SKM-1 treated with dmso at 0.1 percent for 144 hours (cell line): ENCODE data around the gene KRTAP3-2.

ENCODE experiments used
- DNase-seq: peaks from one replicate; lab custom pipeline; 2025; ENCODE audit not compliant: unreplicated experiment; lab: John Stamatoyannopoulos, UW

KRTAP3-2 gene

DNA sequence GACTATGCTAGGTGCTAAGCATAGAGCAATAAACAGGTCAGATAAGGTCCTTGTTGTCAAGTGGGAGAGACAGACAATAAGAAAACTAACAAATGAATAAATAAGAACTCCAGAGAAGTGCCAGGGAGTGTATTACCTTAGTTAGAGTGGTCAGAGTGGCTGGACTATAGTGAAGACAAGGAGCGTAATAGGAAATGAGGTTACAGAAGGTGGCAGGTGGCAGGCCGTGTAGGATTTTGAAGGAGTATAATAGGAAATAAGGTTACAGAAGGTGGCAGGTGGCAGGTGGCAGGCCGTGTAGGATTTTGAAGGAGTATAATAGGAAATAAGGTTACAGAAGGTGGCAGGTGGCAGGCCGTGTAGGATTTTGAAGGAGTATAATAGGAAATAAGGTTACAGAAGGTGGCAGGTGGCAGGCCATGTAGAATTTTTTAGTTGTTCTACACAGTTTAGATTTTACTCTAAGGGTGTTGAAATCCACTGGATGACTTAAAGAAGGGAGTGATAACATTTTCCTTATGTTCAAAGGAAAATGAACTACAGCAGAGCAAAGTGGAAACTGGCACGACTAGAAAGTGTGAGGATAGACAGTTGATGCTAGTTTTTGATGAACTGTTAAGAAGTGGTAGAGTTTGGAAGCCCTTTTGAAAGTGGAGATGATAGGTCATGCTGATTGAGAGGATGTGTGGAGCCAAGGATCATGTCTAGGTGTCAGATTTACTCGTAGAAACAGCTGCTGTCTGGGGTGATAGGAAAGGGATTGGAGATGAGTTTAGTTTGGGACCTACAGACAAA, 12.8 kb upstream of the KRTAP3-2 start:
- no peak for DNase-seq

- no peak for DNase-seq
These were observed 10.7 kb upstream of the KRTAP3-2 start for GRCh38 chr17:41010441-41010840.

DNA sequence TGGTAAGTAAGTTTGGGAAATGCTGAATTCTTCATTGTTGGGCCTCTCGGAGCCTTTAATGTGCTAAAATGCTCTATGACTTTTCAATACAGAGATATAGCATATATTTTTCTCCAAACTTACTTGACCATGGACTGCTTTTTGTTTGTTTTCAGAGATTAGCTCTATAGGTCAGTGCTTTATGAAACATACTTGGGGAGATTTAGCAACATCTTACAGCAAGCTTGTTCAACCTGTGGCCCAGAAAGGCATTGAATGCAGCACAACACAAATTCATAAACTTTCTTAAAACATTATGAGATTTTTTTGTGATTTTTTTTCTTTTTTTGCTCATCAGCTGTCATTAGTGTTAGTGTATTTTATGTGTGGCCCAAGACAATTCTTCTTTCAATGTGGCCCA, 10.2 kb upstream of the KRTAP3-2 start:
- DNase-seq: no peak

GRCh38 chr17:41009301-41009760, 9.6 kb upstream of the KRTAP3-2 start:
- DNase-seq: no peak

GRCh38 chr17:41008811-41009210, 9.1 kb upstream of the KRTAP3-2 start, which contains the start of gene KRTAP3-1:
KRTAP3-1 (minus strand) TSS chr17:41009128; CDS start chr17:41009074, 54 bp downstream.
- DNase-seq: no peak

DNA sequence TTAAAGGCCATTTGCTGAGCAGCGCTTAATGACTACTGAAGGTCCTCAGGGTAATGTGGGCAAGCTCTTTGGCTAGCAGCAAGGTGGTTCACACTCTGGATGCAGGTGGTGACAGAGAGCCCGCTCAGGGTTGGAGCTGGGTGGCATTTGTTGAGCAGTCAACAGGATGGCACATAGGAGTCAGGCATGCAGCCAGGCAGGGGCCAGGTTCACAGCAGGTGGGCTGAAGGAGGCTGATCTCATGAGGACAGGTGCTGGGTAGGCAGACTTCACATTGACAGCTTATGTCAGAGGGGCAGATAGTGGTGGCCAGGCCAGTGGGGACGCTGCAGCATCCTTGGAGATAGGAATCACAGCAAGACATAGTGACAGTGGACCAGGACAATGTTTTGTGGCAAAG, 4.7 kb upstream of the KRTAP3-2 start:
- no peak for DNase-seq

GRCh38 chr17:41003926-41004325, 4.2 kb upstream of the KRTAP3-2 start:
- DNase-seq: no peak

GRCh38 chr17:41002814-41003213, 3.1 kb upstream of the KRTAP3-2 start:
- no peak for DNase-seq

- no peak for DNase-seq
These were observed 2.1 kb upstream of the KRTAP3-2 start for GRCh38 chr17:41001795-41002194.

DNA sequence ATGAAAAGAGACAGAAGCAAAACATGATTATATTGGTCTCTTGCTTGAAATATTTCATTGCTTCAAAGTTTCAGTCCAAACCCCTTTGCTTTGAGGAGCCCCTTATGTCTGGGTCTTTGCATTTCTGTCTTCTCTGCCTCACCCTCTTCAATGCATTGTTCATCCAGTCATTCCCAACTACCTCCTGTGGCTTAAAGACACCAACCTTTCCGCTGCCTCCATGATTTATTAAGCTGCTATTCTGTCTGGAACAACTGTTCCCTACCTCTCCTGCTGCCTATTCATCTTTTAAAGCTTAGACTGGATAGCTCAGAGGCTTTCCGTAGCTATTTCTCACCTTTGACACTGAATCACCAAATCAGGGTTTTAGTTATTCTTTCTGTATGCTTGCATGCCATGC, 2.3 kb downstream of the KRTAP3-2 start:
- DNase-seq: no peak

DNA sequence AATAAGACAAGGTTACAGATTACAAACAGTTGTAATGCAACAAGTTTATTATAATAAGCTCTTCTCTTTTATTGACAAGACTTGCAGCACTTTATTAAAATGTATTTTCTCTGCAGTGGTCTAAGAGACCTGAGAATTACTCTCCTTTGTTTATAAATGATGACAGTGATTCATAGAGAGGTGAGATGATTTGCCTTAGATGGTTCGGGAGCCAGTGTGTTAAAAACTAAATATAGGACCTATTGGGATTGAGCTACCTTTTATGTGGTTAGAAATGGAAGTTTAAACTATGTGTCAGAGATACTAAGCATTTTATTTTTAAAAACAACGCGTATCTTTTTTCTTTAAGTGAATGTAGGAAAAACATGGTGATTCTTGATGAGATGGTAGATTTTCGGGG, 2.9 kb downstream of the KRTAP3-2 start:
- no peak for DNase-seq

DNA sequence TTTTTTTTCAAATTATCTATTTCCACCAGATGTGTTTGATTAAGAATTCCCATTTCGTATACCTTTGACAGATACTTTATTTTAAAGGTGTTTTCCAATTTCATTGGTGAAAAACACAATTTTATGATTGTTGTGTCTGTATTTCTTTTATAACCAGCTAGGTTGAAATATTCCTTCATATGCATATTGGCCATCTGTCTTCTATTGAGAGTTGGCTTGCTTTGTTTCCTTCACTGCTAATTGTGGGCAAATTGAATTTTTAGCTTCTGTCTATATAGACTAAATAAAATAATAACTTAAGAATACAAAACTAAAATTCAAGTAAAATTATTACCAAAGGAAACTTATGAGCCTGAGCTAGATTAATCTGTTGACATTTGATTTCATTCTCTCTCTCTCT, 4.6 kb downstream of the KRTAP3-2 start:
- no peak for DNase-seq

DNA sequence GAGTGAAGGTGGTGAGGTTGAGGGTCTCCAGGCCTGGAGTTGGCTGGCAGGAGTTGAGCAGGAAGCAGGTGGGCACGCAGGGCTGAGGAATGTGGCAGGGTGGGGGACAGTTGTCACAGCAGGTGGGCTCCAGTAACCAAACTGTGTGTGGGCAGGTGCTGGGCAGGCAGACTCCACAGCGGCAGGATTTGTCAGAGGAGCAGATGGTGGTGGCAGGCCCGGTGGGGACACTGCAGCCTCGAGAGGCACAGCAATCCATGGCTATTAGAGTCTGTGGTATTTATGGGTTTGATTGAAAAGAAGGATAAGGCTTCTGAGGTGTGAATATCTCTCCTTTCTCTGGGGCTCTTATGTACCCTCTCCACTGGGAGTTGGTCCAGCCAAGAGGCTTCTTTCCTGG, 5.9 kb downstream of the KRTAP3-2 start, which contains the start of gene KRTAP3-3:
KRTAP3-3 (minus strand) TSS at position 326 of the 400 bp plus-strand sequence; CDS start at position 259, 67 bp downstream.
- DNase-seq: no peak

DNA sequence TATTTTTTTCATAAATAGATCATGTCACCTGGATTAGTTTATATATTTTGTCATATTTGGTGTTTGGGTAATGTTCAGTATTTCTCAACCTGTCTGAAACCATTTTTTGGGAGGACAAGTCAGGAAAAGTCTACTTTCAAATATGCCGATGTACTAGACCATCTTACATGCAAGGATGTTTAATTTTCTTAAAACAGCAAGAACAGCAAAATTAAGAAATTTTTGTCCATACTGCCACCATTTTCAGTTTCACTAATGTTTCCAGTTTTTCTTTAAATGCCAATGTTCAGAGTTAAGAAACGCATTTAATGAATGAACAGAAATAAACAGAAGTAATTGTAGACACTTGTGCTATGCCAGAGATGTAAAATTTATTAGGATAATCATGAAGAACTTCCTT, 6.6 kb downstream of the KRTAP3-2 start:
- DNase-seq: no peak

GRCh38 chr17:40992666-40993065, 7.0 kb downstream of the KRTAP3-2 start:
- no peak for DNase-seq

DNA sequence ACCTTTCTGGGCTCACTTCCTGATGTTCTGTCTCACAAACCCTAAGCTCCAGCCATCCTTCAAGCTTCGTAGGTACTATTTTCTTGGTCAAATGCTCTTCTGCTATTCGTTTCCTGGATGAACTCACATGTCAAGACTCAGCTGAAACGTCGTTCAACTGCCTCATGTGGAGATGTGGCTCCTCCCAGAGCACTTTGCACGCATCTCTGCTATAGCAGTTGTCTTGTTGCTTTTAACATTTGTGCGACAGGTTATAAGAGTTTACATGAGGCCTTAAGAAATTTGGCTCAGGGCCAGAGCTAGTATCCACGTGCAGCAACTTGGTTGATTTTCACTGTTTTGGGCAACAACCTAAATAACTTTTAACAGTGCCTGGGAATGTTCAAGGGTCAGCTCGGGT, 12.8 kb downstream of the KRTAP3-2 start:
- DNase-seq: no peak

DNA sequence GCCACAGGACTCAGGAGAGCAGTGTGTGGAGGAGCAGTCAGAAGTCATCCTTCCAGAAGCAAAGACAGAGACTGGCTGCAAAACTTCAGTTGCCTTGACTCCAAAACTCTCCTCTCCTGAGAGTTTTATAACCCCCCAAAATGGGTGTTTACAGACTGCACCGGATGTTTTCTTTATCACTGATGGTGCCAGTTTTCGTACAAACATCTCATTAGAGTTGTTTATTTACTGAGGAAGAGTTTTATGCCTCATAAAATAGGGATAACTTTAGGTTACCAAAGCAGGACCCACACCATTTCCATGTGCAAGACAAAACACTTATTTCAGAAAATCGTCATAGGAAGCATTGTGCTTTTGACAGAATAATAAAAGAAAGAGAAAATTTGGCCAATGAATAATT, 15.5 kb downstream of the KRTAP3-2 start, which contains the start of gene KRT40:
KRT40 (minus strand) TSS at position 101 of the 400 bp plus-strand sequence; CDS start at position 48, 53 bp downstream.
- DNase-seq: no peak

- DNase-seq: no peak
These were observed 18.6 kb downstream of the KRTAP3-2 start for GRCh38 chr17:40981115-40981514.

- DNase-seq: no peak
These were observed 19.1 kb downstream of the KRTAP3-2 start for GRCh38 chr17:40980596-40980995.

- DNase-seq: no peak
These were observed 19.6 kb downstream of the KRTAP3-2 start for GRCh38 chr17:40980117-40980516.

- no peak for DNase-seq
These were observed 21.0 kb downstream of the KRTAP3-2 start for GRCh38 chr17:40978575-40979151.

GRCh38 chr17:40975516-40975915, 24.2 kb downstream of the KRTAP3-2 start:
- DNase-seq: no peak
